MM.1S (cell line): ENCODE results near the gene MAPK8IP2.

Experiments
- DNase-seq: peaks from one replicate; pipeline ENCODE4 v3.0.0-alpha.2; 2015
- H2AFZ ChIP-seq: fragments of 300-600 bp; sonication (generic); 2 replicates; pipeline ENCODE4 v1.6.0; 2016; ENCODE audit warnings: antibody characterized with exemption, low read length
- H3F3A ChIP-seq: fragments of 300-600 bp; sonication (generic); 2 replicates; pipeline ENCODE4 v1.6.1; 2016; ENCODE audit warnings: mild to moderate bottlenecking, antibody characterized with exemption, low read length, moderate library complexity, mixed read lengths; ENCODE audit not compliant: insufficient read depth
- H3K27ac ChIP-seq: fragments of 300-600 bp; sonication (generic); 2 replicates; pipeline ENCODE4 v1.5.1; 2016; ENCODE audit warnings: mild to moderate bottlenecking, low read length
- H3K27me3 ChIP-seq: fragments of 300-600 bp; sonication (generic); replicated peaks from 2 replicates; pipeline ENCODE4 v1.6.0; 2016; ENCODE audit warnings: low read length; ENCODE audit not compliant: insufficient read depth
- H3K36me3 ChIP-seq: fragments of 300-600 bp; sonication (generic); replicated peaks from 2 replicates; pipeline ENCODE4 v1.6.1; 2016; ENCODE audit warnings: mild to moderate bottlenecking, low read length, mixed read lengths; ENCODE audit not compliant: insufficient read depth
- H3K4me1 ChIP-seq: fragments of 300-600 bp; sonication (generic); 2 replicates; pipeline ENCODE4 v1.6.1; 2016; ENCODE audit warnings: low read length, mixed read lengths
- H3K4me2 ChIP-seq: fragments of 300-600 bp; sonication (generic); 2 replicates; pipeline ENCODE4 v1.6.0; 2016; ENCODE audit warnings: low read depth, low read length
- H3K4me3 ChIP-seq: fragments of 300-600 bp; sonication (generic); 2 replicates; pipeline ENCODE4 v1.5.1; 2016; ENCODE audit warnings: low read length, mixed read lengths
- H3K79me2 ChIP-seq: fragments of 300-600 bp; sonication (generic); 2 replicates; pipeline ENCODE4 v1.6.1; 2016; ENCODE audit warnings: mixed run types, low read length, mixed read lengths
- H3K9ac ChIP-seq: fragments of 300-600 bp; sonication (generic); 2 replicates; pipeline ENCODE4 v1.6.1; 2016; ENCODE audit warnings: low read length, mixed read lengths
- H3K9me2 ChIP-seq: fragments of 300-600 bp; sonication (generic); replicated peaks from 2 replicates; pipeline ENCODE4 v1.6.1; 2016; ENCODE audit warnings: mild to moderate bottlenecking, low read length, mixed read lengths; ENCODE audit not compliant: insufficient read depth
- H3K9me3 ChIP-seq: fragments of 300-600 bp; sonication (generic); replicated peaks from 2 replicates; pipeline ENCODE4 v1.6.1; 2016; ENCODE audit warnings: mild to moderate bottlenecking, low read length, mixed read lengths; ENCODE audit not compliant: insufficient read depth
- H4K20me1 ChIP-seq: fragments of 300-600 bp; sonication (generic); 2 replicates; pipeline ENCODE4 v1.6.1; 2016; ENCODE audit warnings: mild to moderate bottlenecking, low read length, moderate library complexity, mixed read lengths; ENCODE audit not compliant: insufficient read depth
- EZH2 ChIP-seq: fragments of 300-600 bp; sonication (generic); optimal IDR thresholded peaks from 2 replicates; pipeline ENCODE3; 2017; ENCODE audit warnings: low read depth, mild to moderate bottlenecking, antibody characterized with exemption, low read length, mixed read lengths
- EZH2phosphoT487 ChIP-seq: fragments of 300-600 bp; sonication (generic); IDR thresholded peaks from 2 replicates; pipeline ENCODE4 v1.6.1; 2018; ENCODE audit warnings: antibody characterized with exemption, low read length
- TF ChIP-seq, protein P1 (sequence below): fragments of 300-600 bp; sonication (generic); IDR thresholded peaks from 2 replicates; pipeline ENCODE4 v1.5.1; 2016; ENCODE audit warnings: antibody characterized with exemption, low read length, mixed read lengths

Gene MAPK8IP2

GRCh38 chr22:50576070-50576469 lies 24.5 kb upstream of the MAPK8IP2 start:
- no peaks in the 10 kb centered on the region for H3K4me1 ChIP-seq
- no peak overlapping the region for H3K27ac ChIP-seq
- no peaks in the 10 kb centered on the region for H3K9me2 ChIP-seq
- DNase-seq = no peak
- H4K20me1 ChIP-seq = no peaks in the 10 kb centered on the region
- no peaks in the 10 kb centered on the region for H3K9me3 ChIP-seq
- H3K4me3 ChIP-seq = no peak overlapping the region
- TF ChIP-seq, protein P1, sequence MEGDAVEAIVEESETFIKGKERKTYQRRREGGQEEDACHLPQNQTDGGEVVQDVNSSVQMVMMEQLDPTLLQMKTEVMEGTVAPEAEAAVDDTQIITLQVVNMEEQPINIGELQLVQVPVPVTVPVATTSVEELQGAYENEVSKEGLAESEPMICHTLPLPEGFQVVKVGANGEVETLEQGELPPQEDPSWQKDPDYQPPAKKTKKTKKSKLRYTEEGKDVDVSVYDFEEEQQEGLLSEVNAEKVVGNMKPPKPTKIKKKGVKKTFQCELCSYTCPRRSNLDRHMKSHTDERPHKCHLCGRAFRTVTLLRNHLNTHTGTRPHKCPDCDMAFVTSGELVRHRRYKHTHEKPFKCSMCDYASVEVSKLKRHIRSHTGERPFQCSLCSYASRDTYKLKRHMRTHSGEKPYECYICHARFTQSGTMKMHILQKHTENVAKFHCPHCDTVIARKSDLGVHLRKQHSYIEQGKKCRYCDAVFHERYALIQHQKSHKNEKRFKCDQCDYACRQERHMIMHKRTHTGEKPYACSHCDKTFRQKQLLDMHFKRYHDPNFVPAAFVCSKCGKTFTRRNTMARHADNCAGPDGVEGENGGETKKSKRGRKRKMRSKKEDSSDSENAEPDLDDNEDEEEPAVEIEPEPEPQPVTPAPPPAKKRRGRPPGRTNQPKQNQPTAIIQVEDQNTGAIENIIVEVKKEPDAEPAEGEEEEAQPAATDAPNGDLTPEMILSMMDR = no peak
- no peak overlapping the region for H3K4me2 ChIP-seq
- H3K27me3 ChIP-seq = no peaks in the 10 kb centered on the region
- H3F3A ChIP-seq = no peaks in the 10 kb centered on the region
- H3K36me3 ChIP-seq = no peaks in the 10 kb centered on the region
- peaks cover under 1% of the 10 kb centered on the region for H3K79me2 ChIP-seq
- no peak overlapping the region for H2AFZ ChIP-seq
- H3K9ac ChIP-seq = no peak overlapping the region

- DNase-seq = no peak
- H3F3A ChIP-seq = no peaks in the 10 kb centered on the region
- H3K9me3 ChIP-seq = no peaks in the 10 kb centered on the region
- no peak overlapping the region for H3K27ac ChIP-seq
- TF ChIP-seq EZH2phosphoT487 (no peak), EZH2 (no peak)
- TF ChIP-seq, protein P1 = no peak
- H3K4me2 ChIP-seq = no peak overlapping the region
- 0 out of 2 replicates have a peak, but pooled peaks cover 4% of the 10 kb centered on the region for H3K4me1 ChIP-seq
- no peaks in the 10 kb centered on the region for H4K20me1 ChIP-seq
- H3K4me3 ChIP-seq = no peak overlapping the region
- no peaks in the 10 kb centered on the region for H3K9me2 ChIP-seq
- no peaks in the 10 kb centered on the region for H3K36me3 ChIP-seq
- H2AFZ ChIP-seq = no peak overlapping the region
- H3K9ac ChIP-seq = no peak overlapping the region
- peaks cover 10% of the 10 kb centered on the region for H3K79me2 ChIP-seq
- H3K27me3 ChIP-seq = no peaks in the 10 kb centered on the region
These were observed 23.5 kb upstream of the MAPK8IP2 start for GRCh38 chr22:50576806-50577696.

DNA sequence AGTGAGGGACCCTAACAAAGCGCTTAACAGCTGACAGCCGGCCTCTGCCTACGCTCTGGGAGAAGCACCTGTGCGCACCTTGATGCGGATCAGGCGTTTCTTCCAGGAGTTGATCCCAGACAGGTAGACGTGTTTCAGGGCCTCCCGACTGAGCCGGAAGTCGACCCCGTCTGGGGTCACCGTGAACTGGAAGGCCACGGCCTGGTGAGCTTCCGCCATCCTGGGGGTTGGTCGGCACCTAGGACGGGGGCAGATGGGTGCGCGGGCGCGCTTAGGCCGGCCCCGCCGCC lies 23.0 kb upstream of the MAPK8IP2 start:
- H3K9ac ChIP-seq = no peak overlapping the region
- TF ChIP-seq EZH2 (no peak), EZH2phosphoT487 (no peak)
- TF ChIP-seq, protein P1 = no peak
- no peaks in the 10 kb centered on the region for H3F3A ChIP-seq
- no peaks in the 10 kb centered on the region for H4K20me1 ChIP-seq
- no peak overlapping the region for H3K27ac ChIP-seq
- H3K27me3 ChIP-seq = no peaks in the 10 kb centered on the region
- H2AFZ ChIP-seq = no peak overlapping the region
- H3K9me2 ChIP-seq = no peaks in the 10 kb centered on the region
- H3K4me2 ChIP-seq = no peak overlapping the region
- 0 out of 2 replicates have a peak, but pooled peaks cover 4% of the 10 kb centered on the region for H3K4me1 ChIP-seq
- DNase-seq = no peak
- H3K4me3 ChIP-seq = no peak overlapping the region
- no peaks in the 10 kb centered on the region for H3K36me3 ChIP-seq
- H3K9me3 ChIP-seq = no peaks in the 10 kb centered on the region
- peaks cover 11% of the 10 kb centered on the region for H3K79me2 ChIP-seq
